Activated T-cell treated with anti-CD3 and anti-CD28 coated beads, Interleukin-2, amount 50 U/mL, for 72 hours (primary cell): ENCODE data around the gene NAA38. TPM values are rescaled to one million over a fixed set of nuclear protein-coding genes. Genes with fewer than 3 reads are reported as not detected.

ENCODE experiments used
- ATAC-seq, 2 donors: fragments of 150-1000 bp; cut with Tn5 transposase; replicated peaks in 1 of 2; 2 replicates each; pipeline ENCODE4 v1.10.0; 2021; ENCODE audit warnings: moderate library complexity in 2 of 2, mild to moderate bottlenecking in 1 of 2
- DNase-seq, 2 donors: peaks; one replicate each; pipeline ENCODE4 v3.0.0; 2021 to 2022; ENCODE audit warnings: mixed read lengths in 1 of 2
- H3K27ac Mint-ChIP-seq: one replicate; pipeline ENCODE4 v1.8.0; 2022; ENCODE audit warnings: mild to moderate bottlenecking, moderate library complexity, mixed read lengths
- H3K27me3 Mint-ChIP-seq: one replicate; pipeline ENCODE4 v1.8.0; 2022; ENCODE audit warnings: low read depth, mixed read lengths
- H3K36me3 Mint-ChIP-seq, 2 donors: one replicate each; pipeline ENCODE4 v1.8.0; 2022; ENCODE audit warnings: mixed read lengths in 2 of 2, mild to moderate bottlenecking in 1 of 2; ENCODE audit not compliant: insufficient read depth in 2 of 2
- H3K4me1 Mint-ChIP-seq: one replicate; pipeline ENCODE4 v1.8.0; 2022; ENCODE audit warnings: low read depth, mixed read lengths
- H3K4me3 Mint-ChIP-seq, 2 donors: one replicate each; pipeline ENCODE4 v1.8.0; 2022; ENCODE audit warnings: mild to moderate bottlenecking in 2 of 2, mixed read lengths in 2 of 2, moderate library complexity in 2 of 2
- H3K9me3 Mint-ChIP-seq, 2 donors: one replicate each; pipeline ENCODE4 v1.8.0; 2022; ENCODE audit warnings: mixed read lengths in 2 of 2
- total RNA-seq, 2 donors: library from RNA; stranded (reverse); gene quantifications; one replicate each; pipeline ENCODE4 v1.2.3, GENCODE V29; 2022

NAA38 gene
- total RNA-seq, 2 donors from 2014 or later, result 42.7 to 43.5 TPM

GRCh38 chr17:7830616-7831015, 26.7 kb downstream of the NAA38 start:
- peaks cover 7% of the 10 kb centered on the region for H3K4me1 Mint-ChIP-seq

GRCh38 chr17:7825206-7825990, 32.0 kb downstream of the NAA38 start:
- ATAC-seq (peak in 1 of 2 donors; percentile 30), DNase-seq (no peak)
- H3K4me1 Mint-ChIP-seq, result peaks cover 7% of the 10 kb centered on the region
- H3K36me3 Mint-ChIP-seq, result no peaks in the 10 kb centered on the region
- H3K4me3 Mint-ChIP-seq, result no peak overlapping the region
- H3K9me3 Mint-ChIP-seq, result no peaks in the 10 kb centered on the region
- peaks cover 4% of the 10 kb centered on the region for H3K27me3 Mint-ChIP-seq
- H3K27ac Mint-ChIP-seq, result no peak overlapping the region

More at GRCh38 chr17:7830616-7831015, 26.7 kb downstream of the NAA38 start:
- ATAC-seq (no peak), DNase-seq (no peak)
- Mint-ChIP-seq H3K36me3 (no peaks in the 10 kb centered on the region), H3K4me3 (no peak overlapping the region), H3K27ac (no peak overlapping the region), H3K27me3 (peaks cover 9% of the 10 kb centered on the region), H3K9me3 (no peaks in the 10 kb centered on the region)

- H3K27me3 Mint-ChIP-seq, result peaks cover 2% of the 10 kb centered on the region
- H3K4me3 Mint-ChIP-seq, result no peak overlapping the region
- no peak for ATAC-seq
- H3K27ac Mint-ChIP-seq, result no peak overlapping the region
- peaks cover 7% of the 10 kb centered on the region for H3K4me1 Mint-ChIP-seq
- H3K9me3 Mint-ChIP-seq, result no peaks in the 10 kb centered on the region
- no peaks in the 10 kb centered on the region for H3K36me3 Mint-ChIP-seq
- DNase-seq, result no peak
These were observed 33.1 kb downstream of the NAA38 start for GRCh38 chr17:7824021-7824924.

GRCh38 chr17:7823581-7824001, 33.8 kb downstream of the NAA38 start:
- no peak for DNase-seq
- Mint-ChIP-seq H3K4me3 (no peak overlapping the region), H3K9me3 (no peaks in the 10 kb centered on the region), H3K4me1 (peaks cover 7% of the 10 kb centered on the region), H3K27me3 (no peaks in the 10 kb centered on the region), H3K27ac (no peak overlapping the region), H3K36me3 (no peaks in the 10 kb centered on the region)
- ATAC-seq, result no peak

- Mint-ChIP-seq H3K4me3 (no peak overlapping the region), H3K4me1 (peaks cover 7% of the 10 kb centered on the region), H3K27ac (peak overlapping the region; percentile 77), H3K27me3 (no peaks in the 10 kb centered on the region), H3K36me3 (no peaks in the 10 kb centered on the region), H3K9me3 (no peaks in the 10 kb centered on the region)
- no peak for DNase-seq
- no peak for ATAC-seq
These were observed 35.2 kb downstream of the NAA38 start for GRCh38 chr17:7822126-7822525.

GRCh38 chr17:7820231-7820630, 37.1 kb downstream of the NAA38 start:
- Mint-ChIP-seq H3K4me3 (no peak overlapping the region), H3K9me3 (no peaks in the 10 kb centered on the region), H3K27ac (no peak overlapping the region), H3K36me3 (no peaks in the 10 kb centered on the region), H3K4me1 (peaks cover 5% of the 10 kb centered on the region), H3K27me3 (no peaks in the 10 kb centered on the region)
- no peak for ATAC-seq
- DNase-seq, result no peak

GRCh38 chr17:7818746-7819645, 38.4 kb downstream of the NAA38 start:
- ATAC-seq (no peak), DNase-seq (no peak)
- Mint-ChIP-seq H3K9me3 (no peaks in the 10 kb centered on the region), H3K27me3 (no peaks in the 10 kb centered on the region), H3K27ac (no peak overlapping the region), H3K36me3 (no peaks in the 10 kb centered on the region), H3K4me1 (no peaks in the 10 kb centered on the region), H3K4me3 (no peak overlapping the region)

GRCh38 chr17:7818026-7818425, 39.3 kb downstream of the NAA38 start:
- no peaks in the 10 kb centered on the region for H3K36me3 Mint-ChIP-seq
- no peak for ATAC-seq
- H3K4me3 Mint-ChIP-seq, result no peak overlapping the region
- no peak overlapping the region for H3K27ac Mint-ChIP-seq
- no peaks in the 10 kb centered on the region for H3K27me3 Mint-ChIP-seq
- no peak for DNase-seq
- no peaks in the 10 kb centered on the region for H3K9me3 Mint-ChIP-seq
- no peaks in the 10 kb centered on the region for H3K4me1 Mint-ChIP-seq

GRCh38 chr17:7817643-7817964, 39.8 kb downstream of the NAA38 start:
- ATAC-seq, result no peak
- no peaks in the 10 kb centered on the region for H3K4me1 Mint-ChIP-seq

GRCh38 chr17:7816926-7817642, 40.3 kb downstream of the NAA38 start:
- Mint-ChIP-seq H3K9me3 (no peaks in the 10 kb centered on the region), H3K27me3 (no peaks in the 10 kb centered on the region), H3K27ac (no peak overlapping the region), H3K4me1 (no peaks in the 10 kb centered on the region), H3K36me3 (no peaks in the 10 kb centered on the region), H3K4me3 (no peak overlapping the region)
- ATAC-seq (no peak), DNase-seq (no peak)

More at GRCh38 chr17:7817643-7817964, 39.8 kb downstream of the NAA38 start:
- no peak for DNase-seq
- Mint-ChIP-seq H3K9me3 (no peaks in the 10 kb centered on the region), H3K4me3 (no peak overlapping the region), H3K27me3 (no peaks in the 10 kb centered on the region), H3K27ac (no peak overlapping the region), H3K36me3 (no peaks in the 10 kb centered on the region)

- ATAC-seq, result no peak
These were observed 42.4 kb downstream of the NAA38 start for GRCh38 chr17:7814969-7815368.

GRCh38 chr17:7811251-7811650, 46.1 kb downstream of the NAA38 start:
- no peak for ATAC-seq
- no peak for DNase-seq
- H3K27ac Mint-ChIP-seq, result no peak overlapping the region
- no peaks in the 10 kb centered on the region for H3K4me1 Mint-ChIP-seq
- H3K27me3 Mint-ChIP-seq, result peaks cover 2% of the 10 kb centered on the region
- no peaks in the 10 kb centered on the region for H3K9me3 Mint-ChIP-seq
- no peaks in the 10 kb centered on the region for H3K36me3 Mint-ChIP-seq
- no peak overlapping the region for H3K4me3 Mint-ChIP-seq

More at GRCh38 chr17:7814969-7815368, 42.4 kb downstream of the NAA38 start:
- H3K4me1 Mint-ChIP-seq, result no peaks in the 10 kb centered on the region
- no peak overlapping the region for H3K27ac Mint-ChIP-seq
- DNase-seq, result no peak
- no peak overlapping the region for H3K4me3 Mint-ChIP-seq
- H3K36me3 Mint-ChIP-seq, result no peaks in the 10 kb centered on the region
- no peaks in the 10 kb centered on the region for H3K27me3 Mint-ChIP-seq
- no peaks in the 10 kb centered on the region for H3K9me3 Mint-ChIP-seq
